ENCODE measurements around the gene LGI4. TPM values are rescaled to one million over a fixed set of nuclear protein-coding genes. Genes with fewer than 3 reads are reported as not detected.

Gene LGI4
- total and polyA plus RNA-seq, 5 experiments from 2014 or later, result 0.18 to 1.6 (median 0.52) TPM; not detected in 2

Other genes with a start within 250 kb of the LGI4 start
- gene ZNF30, start 208.2 kb downstream of the LGI4 start, total RNA-seq, result 10 to 100 TPM; 10.4 to 11.7 TPM
- gene ZNF30, start 208.2 kb downstream of the LGI4 start, polyA plus RNA-seq, result 1 to 10 TPM; 4.9 to 8.0 (median 5.8) TPM
- 10 to 100 TPM; 34.4 to 35.5 TPM for gene ZNF792, start 170.8 kb downstream of the LGI4 start, total RNA-seq
- 10 to 100 TPM in 2 of 3 donors, 1 to 10 TPM in 1; 9.7 to 18.7 (median 16.0) TPM for gene ZNF792, start 170.8 kb downstream of the LGI4 start, polyA plus RNA-seq
- 100 to 1,000 TPM; 317 to 335 TPM for gene GRAMD1A, start 134.7 kb downstream of the LGI4 start, total RNA-seq
- 10 to 100 TPM; 29.5 to 77.0 (median 42.0) TPM for gene GRAMD1A, start 134.7 kb downstream of the LGI4 start, polyA plus RNA-seq
- 1 to 10 TPM; 1.6 to 2.1 TPM for gene SCN1B, start 104.6 kb downstream of the LGI4 start, total RNA-seq
- under 1 TPM in 2 of 3 donors, not detected in 1; 0.27 to 0.28 TPM for gene SCN1B, start 104.6 kb downstream of the LGI4 start, polyA plus RNA-seq
- gene HPN, start 93.3 kb downstream of the LGI4 start, total RNA-seq, result under 1 TPM in 1 of 2 experiments, not detected in 1; 0.16 TPM
- under 1 TPM in 1 of 3 donors, not detected in 2; 0.16 TPM for gene HPN, start 93.3 kb downstream of the LGI4 start, polyA plus RNA-seq
- gene FXYD3, start 19.2 kb downstream of the LGI4 start, total RNA-seq, result not detected
- not detected for gene FXYD3, start 19.2 kb downstream of the LGI4 start, polyA plus RNA-seq
- gene FXYD1, start 3.8 kb upstream of the LGI4 start, total RNA-seq, result 1 to 10 TPM in 1 of 2 experiments, not detected in 1; 1.1 TPM
- under 1 TPM in 2 of 3 donors, not detected in 1; 0.77 TPM for gene FXYD1, start 3.8 kb upstream of the LGI4 start, polyA plus RNA-seq
- gene FXYD7, start 8.2 kb upstream of the LGI4 start, total RNA-seq, result 1 to 10 TPM; 5.4 to 6.4 TPM
- gene FXYD7, start 8.2 kb upstream of the LGI4 start, polyA plus RNA-seq, result 10 to 100 TPM in 1 of 3 donors, 1 to 10 TPM in 2; 3.7 to 10.2 (median 8.8) TPM
- gene FXYD5, start 19.7 kb upstream of the LGI4 start, total RNA-seq, result 100 to 1,000 TPM; 339 to 351 TPM
- gene FXYD5, start 19.7 kb upstream of the LGI4 start, polyA plus RNA-seq, result 100 to 1,000 TPM; 281 to 544 (median 452) TPM
- not detected for gene FAM187B, start 93.7 kb upstream of the LGI4 start, total RNA-seq
- not detected for gene FAM187B, start 93.7 kb upstream of the LGI4 start, polyA plus RNA-seq
- gene LSR, start 113.9 kb upstream of the LGI4 start, total RNA-seq, result 10 to 100 TPM; 57.4 to 59.9 TPM
- gene LSR, start 113.9 kb upstream of the LGI4 start, polyA plus RNA-seq, result 100 to 1,000 TPM in 1 of 3 donors, 10 to 100 TPM in 2; 36.7 to 106 (median 65.7) TPM
- gene USF2, start 133.9 kb upstream of the LGI4 start, total RNA-seq, result 100 to 1,000 TPM; 226 to 232 TPM
- 1 to 10 TPM; 4.5 to 6.9 (median 5.2) TPM for gene USF2, start 133.9 kb upstream of the LGI4 start, polyA plus RNA-seq
- 1 to 10 TPM; 2.5 to 2.6 TPM for gene HAMP, start 147.5 kb upstream of the LGI4 start, total RNA-seq
- under 1 TPM in 1 of 3 donors, not detected in 2; 0.06 TPM for gene HAMP, start 147.5 kb upstream of the LGI4 start, polyA plus RNA-seq
- gene MAG, start 157.1 kb upstream of the LGI4 start, total RNA-seq, result not detected
- gene MAG, start 157.1 kb upstream of the LGI4 start, polyA plus RNA-seq, result under 1 TPM in 1 of 3 donors, not detected in 2; 0.08 TPM
- 10 to 100 TPM; 20.0 to 21.1 TPM for gene CD22, start 194.1 kb upstream of the LGI4 start, total RNA-seq
- gene CD22, start 194.1 kb upstream of the LGI4 start, polyA plus RNA-seq, result under 1 TPM in 2 of 3 donors, not detected in 1; 0.46 to 0.73 TPM
- gene FFAR1, start 212.8 kb upstream of the LGI4 start, total RNA-seq, result not detected
- gene FFAR1, start 212.8 kb upstream of the LGI4 start, polyA plus RNA-seq, result not detected
- not detected for gene FFAR3, start 223.4 kb upstream of the LGI4 start, total RNA-seq
- not detected for gene FFAR3, start 223.4 kb upstream of the LGI4 start, polyA plus RNA-seq
- not detected for gene GPR42, start 236.0 kb upstream of the LGI4 start, total RNA-seq
- gene GPR42, start 236.0 kb upstream of the LGI4 start, polyA plus RNA-seq, result not detected

Measured in naive thymus-derived CD8-positive, alpha-beta T cell (primary cell).